Measurements from ENCODE around the gene CHST15. TPM values are rescaled to one million over a fixed set of nuclear protein-coding genes. Genes with fewer than 3 reads are reported as not detected.
A peak's percentile ranks its signal among the peaks of the same experiment; 100 is the strongest.

Gene CHST15
- total RNA-seq, 2 experiments from 2014 or later = 14.7 to 26.4 TPM

DNA sequence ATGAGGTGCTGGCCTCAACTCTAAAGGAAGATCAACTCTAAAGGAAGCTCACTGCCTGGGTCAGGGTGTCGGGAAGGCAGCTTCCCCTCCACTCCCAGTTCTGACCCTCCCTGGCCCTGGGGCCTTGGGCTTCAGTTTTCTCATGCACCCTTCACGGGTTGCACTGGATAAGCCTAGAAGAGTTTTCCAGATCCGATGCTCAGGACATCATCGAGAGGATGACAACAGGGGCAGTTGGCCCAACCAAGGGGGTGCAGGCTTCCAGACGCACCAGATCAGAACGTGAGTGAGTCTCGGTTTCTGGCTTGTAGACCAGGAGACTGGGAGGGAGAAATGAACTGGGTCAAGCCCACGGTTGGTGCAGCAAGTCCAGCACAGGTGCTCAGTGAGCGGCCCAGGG, 34.2 kb upstream of the CHST15 start:
- Histone ChIP-seq H4K20me1 (ENCODE audit: insufficient read depth, low read length) (no peaks in the 10 kb centered on the region), H3K36me3 (ENCODE audit: insufficient read depth, low read length) (no peaks in the 10 kb centered on the region), H3K4me1 (ENCODE audit: insufficient read depth, low read length, poor library complexity, severe bottlenecking) (peaks cover 43% of the 10 kb centered on the region), H2AFZ (ENCODE audit: low read length) (no peak overlapping the region), H3K9me2 (ENCODE audit: insufficient read depth, low read length) (no peaks in the 10 kb centered on the region), H3K4me2 (ENCODE audit: low read length) (no peak overlapping the region), H3K4me3 (ENCODE audit: low read depth, low read length, poor library complexity, severe bottlenecking) (no peak overlapping the region), H3K79me2 (ENCODE audit: insufficient read depth, low read depth, low read length) (no peaks in the 10 kb centered on the region), H3K27ac (ENCODE audit: low read depth, low read length, poor library complexity, severe bottlenecking) (no peak overlapping the region), H3K9me3 (ENCODE audit: low read length) (no peaks in the 10 kb centered on the region)
- intact Hi-C loops (cut with micrococcal nuclease; ENCODE audit: unreplicated experiment) = no loop called here
- ChIA-PET POLR2A (interaction anchor here (1.4 kb wide), 1 partner anchor 14 kb away, joined by 5 read pairs; no protein-coding TSS in a partner anchor), CTCF (ENCODE audit: unreplicated experiment) (interaction anchor here (0.8 kb wide), 1 partner anchor 15 kb away, joined by 3 read pairs; no protein-coding TSS in a partner anchor)
- DNase-seq (ENCODE audit: low spot score) = no peak
- BruUV-seq (replicated peaks) = no TSS peak
- TF ChIP-seq EZH2phosphoT487 (IDR thresholded peaks at IDR 0.05; ENCODE audit: borderline replicate concordance, low read depth, low read length) = no peak
- no peak for TF ChIP-seq CTCF (conservative IDR thresholded peaks at IDR 0.05; ENCODE audit: low read length)

GRCh38 chr10:124126983-124127385, 33.6 kb upstream of the CHST15 start:
- CTCF ChIA-PET (ENCODE audit: unreplicated experiment) = interaction anchor here (0.7 to 1.0 kb wide), 3 partner anchors 9 to 46 kb away, joined by 3 to 4 read pairs (median 3); no protein-coding TSS in a partner anchor
- no peaks in the 10 kb centered on the region for H3K9me3 ChIP-seq (ENCODE audit: low read length)
- H3K9me2 ChIP-seq (ENCODE audit: insufficient read depth, low read length) = no peaks in the 10 kb centered on the region
- H3K27ac ChIP-seq (ENCODE audit: low read depth, low read length, poor library complexity, severe bottlenecking) = no peak overlapping the region
- H3K4me3 ChIP-seq (ENCODE audit: low read depth, low read length, poor library complexity, severe bottlenecking) = no peak overlapping the region
- H3K4me1 ChIP-seq (ENCODE audit: insufficient read depth, low read length, poor library complexity, severe bottlenecking) = peaks cover 43% of the 10 kb centered on the region
- no peaks in the 10 kb centered on the region for H3K79me2 ChIP-seq (ENCODE audit: insufficient read depth, low read depth, low read length)
- no peak for TF ChIP-seq EZH2phosphoT487 (IDR thresholded peaks at IDR 0.05; ENCODE audit: borderline replicate concordance, low read depth, low read length)
- no peak for TF ChIP-seq CTCF (conservative IDR thresholded peaks at IDR 0.05; ENCODE audit: low read length)
- no peak overlapping the region for H2AFZ ChIP-seq (ENCODE audit: low read length)
- intact Hi-C loops (cut with micrococcal nuclease; ENCODE audit: unreplicated experiment) = no loop called here
- DNase-seq (ENCODE audit: low spot score) = no peak
- no TSS peak for BruUV-seq (replicated peaks)
- POLR2A ChIA-PET = interaction anchor here (1.1 to 1.6 kb wide), 4 partner anchors 15 to 21 kb away, joined by 3 to 6 read pairs (median 5); no protein-coding TSS in a partner anchor
- peak overlapping the region; percentile 4; the same call in 1 of the 2 replicates for H3K4me2 ChIP-seq (ENCODE audit: low read length)
- H4K20me1 ChIP-seq (ENCODE audit: insufficient read depth, low read length) = no peaks in the 10 kb centered on the region
- H3K36me3 ChIP-seq (ENCODE audit: insufficient read depth, low read length) = no peaks in the 10 kb centered on the region
